ENCODE data around the gene NR1D2.
"Not testable (repeated sequence)": the region's sequence is repeated elsewhere in the genome, so short reads cannot be mapped to it uniquely, and the experiment has no call there.

NR1D2 gene

DNA sequence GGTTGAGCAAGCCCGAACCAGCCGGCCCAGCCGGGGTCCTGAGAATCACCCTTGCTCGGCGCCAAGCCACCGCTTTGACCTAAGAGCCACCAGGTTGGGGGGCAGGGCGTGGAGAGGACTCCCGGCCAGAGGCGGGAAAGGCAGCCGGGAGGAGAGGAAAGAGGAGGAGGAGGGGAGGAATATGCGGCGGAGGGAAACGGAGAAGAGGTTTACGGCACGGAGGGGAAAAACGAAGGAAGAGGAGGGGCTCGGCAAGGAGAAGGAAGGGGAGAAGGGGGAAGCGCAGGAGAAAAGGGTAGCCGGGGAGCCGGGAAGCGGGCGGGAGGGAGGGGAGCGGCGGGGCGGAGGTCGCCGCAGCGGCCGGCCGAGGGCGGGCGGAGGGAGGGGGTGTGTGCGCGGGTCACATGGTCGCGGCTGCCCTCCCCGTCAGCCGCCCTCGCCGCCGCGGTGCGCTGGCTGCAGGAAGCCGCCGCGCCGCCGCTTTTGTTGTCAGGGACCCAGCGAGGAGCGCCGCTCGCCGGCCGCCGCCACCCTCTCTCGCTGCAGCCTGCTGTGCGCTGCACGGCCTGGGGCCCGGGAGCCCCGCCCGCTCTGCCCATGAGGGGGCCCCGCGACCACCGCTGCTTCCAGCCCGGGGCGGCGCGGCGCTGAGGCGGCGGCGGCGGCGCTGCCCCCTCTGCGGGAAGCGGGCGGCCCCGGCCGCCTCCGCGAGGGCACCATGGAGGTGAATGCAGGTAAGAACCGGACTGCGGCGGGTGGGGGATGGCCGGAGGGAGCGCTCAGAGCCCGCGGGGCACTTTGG lies at the start of gene NR1D2:
Gene NR1D2, plus strand, starts transcription at position 426 of the 802 bp plus-strand sequence. Its CDS starts 293 bp downstream, at position 719.
- DNase-seq = peak; percentile 85

DNA sequence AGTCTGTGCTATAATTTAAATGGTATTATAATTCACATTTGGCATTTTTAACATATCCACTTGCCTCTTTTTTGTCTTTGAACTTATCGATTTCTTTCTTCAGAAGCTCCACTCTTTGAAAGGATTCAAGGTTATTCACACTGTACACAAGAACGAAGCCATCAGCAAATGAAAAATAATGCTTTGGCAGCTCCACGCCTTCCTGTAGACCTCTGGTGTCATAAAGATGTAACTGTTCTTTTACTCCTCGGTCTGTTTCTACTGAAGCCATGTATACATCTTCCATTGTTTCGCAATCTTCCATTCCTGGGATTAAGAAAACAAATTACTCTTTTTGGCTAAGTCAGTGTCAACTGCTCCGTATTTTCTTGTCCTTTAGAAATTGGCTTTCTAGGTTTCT lies 44.3 kb upstream of the NR1D2 start:
- DNase-seq = no peak

- no peak for DNase-seq
Measured at GRCh38 chr3:23904545-23904944, 40.5 kb upstream of the NR1D2 start.

DNA sequence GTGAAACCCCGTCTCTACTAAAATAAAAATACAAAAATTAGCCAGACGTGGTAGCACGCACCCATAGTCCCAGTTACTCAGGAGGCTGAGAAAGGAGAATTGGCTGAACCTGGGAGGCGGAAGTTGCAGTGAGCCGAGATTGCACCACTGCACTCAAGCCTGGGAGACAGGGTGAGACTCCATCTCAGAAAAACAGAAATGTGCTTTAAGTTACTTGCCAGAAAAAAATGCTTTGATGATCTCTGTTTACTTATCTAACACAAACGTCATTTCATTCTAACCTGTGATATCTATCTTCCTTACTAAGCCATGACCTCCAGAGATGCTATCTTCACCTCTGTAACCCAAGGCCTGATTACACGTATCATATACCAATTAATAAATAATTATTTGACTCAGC lies 35.7 kb upstream of the NR1D2 start:
- no peak for DNase-seq

GRCh38 chr3:23911397-23911796 lies 33.7 kb upstream of the NR1D2 start:
- DNase-seq = no peak

- not testable (repeated sequence) for DNase-seq
Measured at GRCh38 chr3:23912335-23912734, 32.8 kb upstream of the NR1D2 start.

GRCh38 chr3:23913182-23913581 lies 31.9 kb upstream of the NR1D2 start:
- DNase-seq = no peak

DNA sequence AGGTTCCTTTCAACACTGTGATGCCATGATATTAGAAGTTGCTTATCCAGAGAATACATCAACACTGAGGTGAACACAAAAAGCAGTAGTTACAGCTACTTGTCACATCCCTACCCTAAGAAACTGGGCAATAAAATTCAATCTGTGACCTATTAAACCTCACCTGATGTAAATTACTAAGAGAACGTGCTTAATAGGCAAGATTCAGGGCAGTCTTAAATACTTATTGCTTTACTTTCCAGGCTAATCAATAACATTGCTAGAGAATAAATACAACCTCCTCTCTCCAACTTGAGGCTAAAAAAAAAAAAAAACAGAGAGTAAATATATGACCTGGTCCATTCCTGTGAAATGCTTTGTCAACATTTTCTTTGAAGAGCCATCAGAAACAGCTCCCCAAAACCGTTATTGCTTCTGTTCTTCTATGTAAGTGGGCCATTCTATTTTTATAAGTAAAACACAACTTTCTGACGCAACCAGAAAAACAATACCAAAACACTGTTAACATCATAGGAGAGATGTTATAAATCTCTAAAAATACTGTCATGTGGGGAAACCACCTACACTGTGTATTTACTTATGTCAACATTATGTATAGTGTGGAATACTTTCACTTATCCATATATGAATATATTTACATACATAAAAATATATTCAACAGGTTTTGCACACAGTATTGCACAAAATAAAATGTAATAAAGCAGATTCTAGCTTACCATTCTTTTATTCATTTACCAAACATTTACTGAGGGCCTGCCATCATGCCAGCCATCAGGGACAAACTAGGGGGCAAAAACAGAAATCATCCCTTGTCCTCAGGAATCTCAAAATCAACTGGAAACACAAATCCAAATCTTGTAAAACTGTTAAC lies 31.0 kb upstream of the NR1D2 start:
- DNase-seq = peak; percentile 2

DNA sequence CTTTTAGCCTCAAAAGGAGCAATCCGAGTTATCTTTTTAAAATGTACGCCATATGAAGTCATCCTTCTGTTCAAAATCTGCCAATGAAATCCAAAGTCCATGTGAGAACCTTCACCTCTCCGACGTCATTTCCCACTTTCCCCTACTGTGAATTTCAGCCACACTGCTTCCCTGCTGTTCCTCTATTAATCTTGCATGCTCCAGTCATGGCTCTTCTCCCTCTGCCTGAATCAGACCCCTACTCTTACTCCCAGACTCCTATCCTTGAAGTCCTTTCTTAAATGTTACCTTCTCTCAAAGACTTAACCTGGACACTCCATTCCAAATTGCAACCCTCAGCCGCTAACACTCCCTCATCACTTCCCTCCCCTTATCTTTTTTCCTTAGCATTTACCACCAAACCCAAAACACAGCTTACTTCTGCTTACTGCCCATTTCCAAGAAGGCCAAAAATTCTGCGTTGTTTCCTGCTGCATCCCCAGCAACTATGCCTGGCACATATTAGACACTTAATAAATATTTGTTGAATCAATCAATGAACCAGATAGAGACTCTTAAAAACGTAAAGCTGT lies 29.5 kb upstream of the NR1D2 start:
- no peak for DNase-seq

- peak; percentile 68 for DNase-seq
Measured at GRCh38 chr3:23916152-23916885, 28.8 kb upstream of the NR1D2 start.

DNA sequence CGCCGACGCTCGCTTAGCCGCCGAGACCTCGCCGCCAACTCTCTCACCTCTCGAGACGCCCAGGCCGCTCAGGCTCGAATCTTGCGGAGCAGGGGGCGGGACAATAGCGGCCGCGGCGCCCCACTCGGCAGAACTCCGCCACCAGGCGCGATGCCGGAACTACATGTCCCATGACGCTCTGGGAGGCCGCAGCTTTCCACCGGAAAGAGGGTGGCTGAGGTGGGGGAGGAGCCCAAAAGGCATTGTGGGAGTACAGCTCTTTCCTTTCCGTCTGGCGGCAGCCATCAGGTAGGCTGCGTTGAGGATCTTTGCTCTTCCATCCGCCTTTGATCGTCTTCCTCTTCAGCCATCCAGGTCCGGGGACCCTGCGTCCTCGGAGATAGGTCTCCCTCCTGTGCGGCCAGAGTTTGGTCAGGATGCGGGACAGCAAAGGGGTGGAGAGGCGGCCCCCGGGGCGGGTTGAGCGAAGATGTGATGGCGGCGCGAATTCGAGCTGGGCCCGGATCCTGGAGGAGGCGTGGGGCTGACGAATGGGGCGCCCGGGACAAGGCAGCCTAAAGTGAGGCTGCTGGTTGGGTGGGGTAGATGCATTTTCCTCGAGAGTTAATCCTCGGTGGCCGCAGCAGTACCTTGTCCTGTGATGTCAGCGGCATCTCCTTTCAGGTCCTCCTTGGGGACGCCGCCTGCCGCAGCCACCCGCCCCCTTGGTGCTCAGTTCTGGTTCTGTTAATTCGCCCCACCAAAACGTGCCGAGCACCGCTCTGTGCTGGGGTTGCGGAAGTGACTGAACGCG lies 28.0 kb upstream of the NR1D2 start, which contains the start of the genes NKIRAS1 and RPL15:
Gene NKIRAS1, minus strand, starts transcription at position 105 of the 793 bp plus-strand sequence. CDS start 6,086 bp downstream, outside the sequence.
Gene RPL15, plus strand, starts transcription at position 247 of the 793 bp plus-strand sequence. CDS start 728 bp downstream, outside the sequence.
- peak; percentile 90 for DNase-seq

GRCh38 chr3:23917679-23918303 lies 27.3 kb upstream of the NR1D2 start:
- DNase-seq = peak; percentile 54

DNA sequence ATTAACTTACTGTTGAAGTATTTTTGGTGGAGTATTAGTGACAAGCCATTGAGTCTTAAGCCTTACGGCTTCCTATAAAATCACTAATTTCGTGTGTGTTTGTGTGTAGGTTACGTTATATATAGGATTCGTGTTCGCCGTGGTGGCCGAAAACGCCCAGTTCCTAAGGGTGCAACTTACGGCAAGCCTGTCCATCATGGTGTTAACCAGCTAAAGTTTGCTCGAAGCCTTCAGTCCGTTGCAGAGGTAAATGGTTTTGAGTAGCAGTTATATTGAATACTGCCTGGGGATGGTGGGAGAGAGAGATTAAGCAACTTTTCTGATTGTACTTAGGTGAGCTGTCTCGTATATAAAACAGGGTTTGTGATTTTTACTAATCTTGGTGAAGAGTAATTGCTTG lies 26.8 kb upstream of the NR1D2 start:
- not testable (repeated sequence) for DNase-seq

DNA sequence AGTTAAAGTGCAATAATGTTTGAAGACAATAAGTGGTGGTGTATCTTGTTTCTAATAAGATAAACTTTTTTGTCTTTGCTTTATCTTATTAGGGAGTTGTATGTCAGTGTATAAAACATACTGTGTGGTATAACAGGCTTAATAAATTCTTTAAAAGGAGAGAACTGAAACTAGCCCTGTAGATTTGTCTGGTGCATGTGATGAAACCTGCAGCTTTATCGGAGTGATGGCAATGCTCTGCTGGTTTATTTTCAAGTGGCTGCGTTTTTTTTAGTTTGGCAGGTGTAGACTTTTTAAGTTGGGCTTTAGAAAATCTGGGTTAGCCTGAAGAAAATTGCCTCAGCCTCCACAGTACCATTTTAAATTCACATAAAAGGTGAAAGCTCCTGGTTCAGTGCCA lies 25.5 kb upstream of the NR1D2 start:
- peak; percentile 1 for DNase-seq

GRCh38 chr3:23920151-23920655 lies 24.9 kb upstream of the NR1D2 start:
- no peak for DNase-seq

GRCh38 chr3:23921052-23921511 lies 24.0 kb upstream of the NR1D2 start:
- peak; percentile 19 for DNase-seq

GRCh38 chr3:23923786-23924185 lies 21.3 kb upstream of the NR1D2 start:
- no peak for DNase-seq

- DNase-seq = no peak
Measured at GRCh38 chr3:23926246-23926645, 18.8 kb upstream of the NR1D2 start.

DNA sequence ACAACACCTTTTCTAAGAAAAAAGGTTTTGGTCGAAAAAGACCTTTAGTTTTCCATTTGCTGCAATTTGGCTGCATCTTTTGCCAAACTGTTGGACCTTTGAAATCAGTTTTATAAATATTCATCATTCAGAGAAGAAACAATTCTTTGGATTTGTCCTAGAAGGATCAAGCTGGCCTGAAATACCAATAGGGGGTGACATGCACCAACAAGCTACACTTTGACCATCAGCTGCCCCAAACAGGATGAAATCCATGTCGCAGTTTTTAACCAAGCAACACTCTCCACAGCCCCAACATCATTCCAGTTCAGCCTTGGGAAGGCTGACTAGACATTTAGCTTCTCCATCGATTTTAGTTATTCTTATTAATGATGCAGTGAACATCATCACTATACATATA lies 18.4 kb upstream of the NR1D2 start:
- DNase-seq = no peak

DNA sequence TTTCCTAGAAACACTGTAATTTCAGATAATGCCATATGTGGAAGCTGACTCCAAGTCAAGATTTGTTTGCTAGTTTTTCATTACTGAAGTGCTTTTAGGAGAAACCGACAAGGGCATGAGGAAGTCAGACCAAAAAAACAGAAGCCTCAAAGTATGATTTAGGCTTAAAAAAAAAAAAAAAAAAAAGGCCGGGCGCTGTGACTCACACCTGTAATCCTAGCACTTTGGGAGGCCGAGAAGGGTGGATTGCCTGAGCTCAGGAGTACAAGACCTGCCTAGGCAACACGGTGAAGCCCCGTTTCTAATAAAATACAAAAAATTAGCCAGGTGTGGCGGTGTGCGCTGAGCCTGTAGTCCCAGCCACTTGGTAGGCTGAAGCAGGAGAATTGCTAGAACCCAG lies 16.6 kb upstream of the NR1D2 start:
- DNase-seq = peak; percentile 56

- DNase-seq = no peak
Measured at GRCh38 chr3:23931597-23931996, 13.5 kb upstream of the NR1D2 start.
